K562 (cell line): ENCODE results near the gene PRTFDC1. TPM values are rescaled to one million over a fixed set of nuclear protein-coding genes. Genes with fewer than 3 reads are reported as not detected.

Source experiments
- ATAC-seq: fragments of 200-7000 bp; cut with Tn5 transposase; 3 replicates; pipeline ENCODE4 v1.9.1; 2020; ENCODE audit warnings: moderate library complexity
- BruUV-seq: library from RNA; stranded (reverse); fragments of 400-500 nt; replicated peaks from 2 replicates; lab custom pipeline; 2021; lab: Mats Ljungman, UMichigan
- CTCF ChIA-PET: fragments of 300-600 bp; formaldehyde crosslinking; extraction: SDS; loops from one replicate; lab custom pipeline; 2021; ENCODE audit warnings: low intra/inter-chr PET ratio; lab: Yijun Ruan, JAX
- POLR2A ChIA-PET: fragments of 300-600, 350-650 bp; sonication (Branson Sonifier 250); formaldehyde crosslinking; extraction: SDS; loops from one replicate; lab custom pipeline; 2021; ENCODE audit warnings: antibody characterized with exemption, inconsistent platforms; lab: Yijun Ruan, JAX
- DNase-seq, 4 experiments: peaks; one replicate each; pipeline versions ENCODE4 v3.0.0 to v3.0.0-alpha.2; 2011 to 2018; ENCODE audit warnings: low spot score in 3 of 4, mixed read lengths in 3 of 4; ENCODE audit errors: extremely low read depth in 1 of 4
- FAIRE-seq: peaks from 2 replicates; lab custom pipeline; 2011; peaks lifted over from hg19 to GRCh38; lab: Jason Lieb, UNC
- H2AFZ ChIP-seq: 2 replicates; pipeline ENCODE4 v1.6.0; 2011; ENCODE audit warnings: low read depth, low read length, control low read depth, inconsistent platforms
- H3K27ac ChIP-seq: fragments of 200-600 bp; 3 replicates; pipeline ENCODE4 v1.8.0; 2011; ENCODE audit warnings: low read depth, mild to moderate bottlenecking, control low read depth, inconsistent platforms, low read length, moderate library complexity, mixed read lengths; ENCODE audit errors: extremely low read depth
- H3K27me3 ChIP-seq, 2 experiments: fragments of 300-600 bp in 1 of 2; 2 replicates in 1 of 2; 3 replicates in 1 of 2; pipeline versions ENCODE4 v1.6.0 to v1.8.0; 2011; ENCODE audit warnings: inconsistent platforms in 2 of 2, low read length in 2 of 2, mild to moderate bottlenecking in 1 of 2, mixed read lengths in 1 of 2, moderate library complexity in 1 of 2; ENCODE audit not compliant: control insufficient read depth in 2 of 2, insufficient read depth in 2 of 2
- H3K36me3 ChIP-seq: fragments of 300-600 bp; 3 replicates; pipeline ENCODE4 v1.8.0; 2011; ENCODE audit warnings: mild to moderate bottlenecking, low read length, inconsistent platforms; ENCODE audit not compliant: control insufficient read depth, insufficient read depth
- H3K4me1 ChIP-seq, 2 experiments: fragments of 200-600 bp in 1 of 2; replicated peaks in 1 of 2; 2 replicates in 1 of 2; 3 replicates in 1 of 2; pipeline versions ENCODE4 v1.5.1 to v1.8.0; 2011; ENCODE audit warnings: inconsistent platforms in 2 of 2, low read length in 2 of 2, mild to moderate bottlenecking in 1 of 2, mixed read lengths in 1 of 2, moderate library complexity in 1 of 2; ENCODE audit not compliant: control insufficient read depth in 2 of 2, insufficient read depth in 2 of 2
- H3K4me2 ChIP-seq: 2 replicates; pipeline ENCODE4 v1.6.1; 2011; ENCODE audit warnings: low read length, control low read depth, inconsistent platforms, mixed read lengths; ENCODE audit not compliant: insufficient read depth
- H3K4me3 ChIP-seq: fragments of 200-600 bp; sonication (generic), shearing (Covaris generic); 2 replicates; pipeline ENCODE4 v1.5.1; 2016; ENCODE audit warnings: control low read depth, inconsistent platforms
- H3K79me2 ChIP-seq: fragments of 200-600 bp; 3 replicates; pipeline ENCODE4 v1.8.0; 2011; ENCODE audit warnings: low read length, inconsistent platforms; ENCODE audit not compliant: control insufficient read depth, insufficient read depth
- H3K9ac ChIP-seq, 2 experiments: 2 replicates each; pipeline versions ENCODE4 v1.6.0 to v1.6.1; 2011; ENCODE audit warnings: low read depth in 2 of 2, low read length in 2 of 2, control low read depth in 1 of 2, inconsistent platforms in 1 of 2, mild to moderate bottlenecking in 1 of 2, mixed read lengths in 1 of 2; ENCODE audit not compliant: insufficient read depth in 1 of 2
- H3K9me1 ChIP-seq: one replicate; pipeline ENCODE4 v1.6.0; 2011; ENCODE audit warnings: inconsistent platforms, mild to moderate bottlenecking, low read length, moderate library complexity; ENCODE audit not compliant: control insufficient read depth, insufficient read depth
- H3K9me3 ChIP-seq: replicated peaks from 2 replicates; pipeline ENCODE4 v1.5.1; 2011; ENCODE audit warnings: low read depth, low read length, inconsistent platforms; ENCODE audit not compliant: control insufficient read depth, insufficient read depth
- H4K20me1 ChIP-seq: replicated peaks from 2 replicates; pipeline ENCODE4 v1.6.1; 2011; ENCODE audit warnings: low read length, inconsistent platforms, mixed read lengths; ENCODE audit not compliant: control insufficient read depth, insufficient read depth
- ARID2 ChIP-seq: fragments of 450-650 bp; IDR thresholded peaks from 2 replicates; pipeline ENCODE4 v1.6.1; 2017; ENCODE audit warnings: antibody characterized with exemption, mild to moderate bottlenecking
- BACH1 ChIP-seq: fragments of 200-800 bp; sonication (Bioruptor generic); IDR thresholded peaks from 2 replicates; pipeline ENCODE4 v1.6.1; 2016; ENCODE audit warnings: missing genetic modification characterization, missing compliant biosample characterization
- KAT7 ChIP-seq: sonication (generic); formaldehyde crosslinking; IDR thresholded peaks from 2 replicates; pipeline ENCODE4 v1.8.0; 2022; ENCODE audit warnings: missing genetic modification reagents, mild to moderate bottlenecking, borderline replicate concordance
- KLF6 ChIP-seq: fragments of 250-450 bp; sonication (Bioruptor Pico); IDR thresholded peaks from 2 replicates; pipeline ENCODE4 v1.4.0; 2020; ENCODE audit warnings: mild to moderate bottlenecking, moderate library complexity, borderline replicate concordance
- PHF20 ChIP-seq: fragments of 450-650 bp; IDR thresholded peaks from 2 replicates; pipeline ENCODE4 v1.6.1; 2018; ENCODE audit not compliant: partially characterized antibody
- SAFB ChIP-seq: fragments of 200-400 bp; formaldehyde crosslinking; IDR thresholded peaks from 2 replicates; pipeline ENCODE4 v1.6.1; 2017; ENCODE audit warnings: low read depth, low read length, borderline replicate concordance
- TBL1XR1 ChIP-seq, 2 experiments: IDR thresholded peaks; 2 replicates each; pipeline ENCODE4 v1.6.1; 2012; ENCODE audit warnings: improper control_type of control experiment in 2 of 2, low read length in 2 of 2, mild to moderate bottlenecking in 1 of 2
- ZBTB5 ChIP-seq: fragments of 450-650 bp; IDR thresholded peaks from 2 replicates; pipeline ENCODE4 v1.6.1; 2017; ENCODE audit warnings: antibody characterized with exemption
- ZNF699 ChIP-seq: fragments of 250-450 bp; sonication (Bioruptor Pico); IDR thresholded peaks from 2 replicates; pipeline ENCODE4 v1.8.0; 2021; ENCODE audit warnings: mild to moderate bottlenecking, moderate library complexity; ENCODE audit not compliant: insufficient replicate concordance
- WGBS: fragments of 100-300 bp; shearing (Covaris generic); methylation state at CpG from one replicate; pipeline ENCODE4 v1.1.6; 2016; ENCODE audit warnings: low coverage, mixed read lengths; ENCODE audit not compliant: insufficient coverage; ENCODE audit errors: missing lambda C conversion rate; 5-methylcytosine and 5-hydroxymethylcytosine counted together
- in situ Hi-C: fragments of 300-500 bp; cut with MboI; formaldehyde crosslinking; loops from 4 replicates; pipeline ENCODE4 v1.15.0; 2018; ENCODE audit warnings: inconsistent platforms, mixed read lengths
- intact Hi-C: fragments of 100-400 bp; cut with micrococcal nuclease; formaldehyde crosslinking; loops from 2 replicates; pipeline ENCODE4 v1.14.2; 2022
- polyA plus RNA-seq, 8 experiments: library from polyadenylated mRNA; depleted of rRNA in 4 of 8; stranded (reverse) in 5 of 8; unstranded in 3 of 8; fragments of >200 nt; fragmentation: Nextera tagmentation in 2 of 8; fragmentation: Illumina TruSeq in 1 of 8; extraction: Ambion mirVana in 2 of 8; extraction: Trizol in 1 of 8; gene quantifications; 2 replicates each; pipeline versions ENCODE4 v1.2.1 to v1.2.3, GENCODE V29; 2011 to 2014; ENCODE audit warnings: inconsistent platforms in 1 of 8, missing spikeins in 1 of 8
- total RNA-seq, 7 experiments: library from RNA; depleted of rRNA in 6 of 7; stranded (reverse); fragments of >200 nt in 6 of 7; fragmentation: Illumina TruSeq in 2 of 7; extraction: Trizol in 2 of 7; gene quantifications; 2 replicates each; pipeline versions ENCODE4 v1.2.1 to v1.2.3, GENCODE V29; 2011 to 2021; ENCODE audit warnings: low replicate concordance in 1 of 7
- TF ChIP-seq, protein P1 (sequence below): fragments of 450-650 bp; formaldehyde crosslinking; IDR thresholded peaks from 2 replicates; pipeline ENCODE4 v1.4.0; 2022; ENCODE audit warnings: missing genetic modification characterization

PRTFDC1 gene
- total and polyA plus RNA-seq, 9 of the 15 experiments (the other 6 are each of a cell fraction or from before 2014, with no cell fraction given), result 7.0 to 27.6 (median 10.0) TPM

DNA sequence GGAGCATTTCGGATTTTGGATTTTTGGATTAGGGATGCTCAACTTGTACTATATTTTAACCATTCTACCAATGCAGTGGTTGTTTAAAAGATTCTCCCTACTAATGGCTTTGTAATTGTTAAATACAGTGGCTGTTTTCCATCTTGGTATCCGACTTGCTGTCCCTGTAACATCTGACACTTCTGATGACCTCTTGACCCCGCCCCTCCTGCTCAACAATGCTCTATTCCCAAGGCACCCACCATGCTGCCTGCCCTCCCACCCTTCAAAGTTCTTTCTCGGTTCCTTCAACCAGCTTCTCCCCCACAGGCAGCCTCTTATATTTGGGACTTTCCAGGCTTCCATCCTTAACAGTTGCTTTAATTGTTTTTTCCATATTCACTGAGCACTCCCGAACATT is 2.0 kb downstream of the PRTFDC1 start:
- Histone ChIP-seq H3K9ac (no peak overlapping the region), H3K4me2 (no peak overlapping the region), H3K27me3 (no peaks in the 10 kb centered on the region), H3K4me3 (no peak overlapping the region), H3K9me3 (no peaks in the 10 kb centered on the region), H2AFZ (no peak overlapping the region), H3K9me1 (no peaks in the 10 kb centered on the region), H3K27ac (no peak overlapping the region), H3K4me1 (peaks cover 18 to 21% of the 10 kb centered on the region in 2 experiments; a peak in 4 of 5 replicates), H4K20me1 (no peaks in the 10 kb centered on the region), H3K79me2 (peaks cover 6% of the 10 kb centered on the region; the same call in 2 of the 3 replicates), H3K36me3 (no peaks in the 10 kb centered on the region)
- 68% methylated on average over 5 of the region's 5 CpGs for WGBS
- ATAC-seq, result no peak
- TF ChIP-seq BACH1 (tag), result no peak
- TF ChIP-seq, protein P1, sequence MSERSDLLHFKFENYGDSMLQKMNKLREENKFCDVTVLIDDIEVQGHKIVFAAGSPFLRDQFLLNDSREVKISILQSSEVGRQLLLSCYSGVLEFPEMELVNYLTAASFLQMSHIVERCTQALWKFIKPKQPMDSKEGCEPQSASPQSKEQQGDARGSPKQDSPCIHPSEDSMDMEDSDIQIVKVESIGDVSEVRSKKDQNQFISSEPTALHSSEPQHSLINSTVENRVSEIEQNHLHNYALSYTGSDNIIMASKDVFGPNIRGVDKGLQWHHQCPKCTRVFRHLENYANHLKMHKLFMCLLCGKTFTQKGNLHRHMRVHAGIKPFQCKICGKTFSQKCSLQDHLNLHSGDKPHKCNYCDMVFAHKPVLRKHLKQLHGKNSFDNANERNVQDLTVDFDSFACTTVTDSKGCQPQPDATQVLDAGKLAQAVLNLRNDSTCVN (CRISPR knock-in tag), result no peak
- TF ChIP-seq ARID2, result no peak
- no peak for TF ChIP-seq KAT7 (CRISPR knock-in tag)
- TF ChIP-seq SAFB, result no peak
- no peak for TF ChIP-seq ZBTB5
- no peak for TF ChIP-seq KLF6 (CRISPR knock-in tag)
- no peak for TF ChIP-seq PHF20
- TF ChIP-seq TBL1XR1 (IDR thresholded peaks at IDR 0.05; ENCODE audit: low read length in 2 of 2), result no peak
- TF ChIP-seq ZNF699 (CRISPR knock-in tag), result no peak
- DNase-seq, result peak in 2 of 4 experiments; percentile 25 to 28
- BruUV-seq, result no TSS peak
- intact Hi-C loops, result loop anchor here (5.0 kb wide), 4 partner anchors 37 to 308 kb away; no protein-coding TSS in a partner anchor
- POLR2A ChIA-PET, result no interaction called here
- CTCF ChIA-PET, result no interaction called here
- in situ Hi-C loops, result loop anchor here (10.0 kb wide), 1 partner anchor 306 kb away; no protein-coding TSS in a partner anchor
- FAIRE-seq, result no peak
